Measurements from ENCODE around the gene FAM3B.

Gene FAM3B

DNA sequence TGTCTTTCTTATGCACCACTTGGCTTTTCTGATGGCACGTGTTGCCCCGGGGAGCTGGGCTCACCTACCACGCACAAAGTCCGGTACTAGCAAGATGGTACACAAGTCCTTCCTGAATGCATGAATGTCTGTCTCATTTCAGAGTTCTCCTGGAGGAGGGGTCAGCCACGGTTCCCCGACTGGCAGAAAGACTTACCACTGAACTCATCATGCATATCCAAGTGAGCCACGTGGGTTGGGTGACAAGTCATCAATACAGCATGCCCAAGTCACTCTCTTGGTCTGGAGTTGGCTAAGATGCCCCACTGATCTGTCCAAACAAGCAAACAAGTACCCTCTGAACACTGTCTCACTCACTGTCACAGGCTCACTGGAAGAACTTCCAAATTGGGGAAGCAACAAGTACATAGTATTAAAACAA, 80.9 kb downstream of the FAM3B start:
- DNase-seq (ENCODE audit: low read depth) = no peak

DNA sequence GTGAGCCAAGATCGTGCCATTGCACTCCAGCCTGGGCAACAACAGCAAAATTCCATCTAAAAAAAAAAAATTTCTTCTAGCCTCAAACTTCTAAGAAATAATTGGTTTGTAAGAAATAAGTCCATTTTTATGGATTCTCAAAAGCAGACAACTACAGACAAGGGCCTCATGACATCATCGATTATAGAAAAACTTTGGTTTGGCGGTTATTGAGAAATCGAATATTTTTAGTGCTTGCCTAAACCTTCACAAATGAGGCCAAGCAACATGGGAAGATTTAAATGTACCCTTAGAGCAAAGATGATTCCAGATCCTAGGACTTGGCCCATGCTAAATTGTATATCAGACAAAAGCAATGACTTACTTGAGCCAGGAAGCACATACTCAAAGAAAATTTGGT, 81.7 kb downstream of the FAM3B start:
- no peak for DNase-seq (ENCODE audit: low read depth)

DNA sequence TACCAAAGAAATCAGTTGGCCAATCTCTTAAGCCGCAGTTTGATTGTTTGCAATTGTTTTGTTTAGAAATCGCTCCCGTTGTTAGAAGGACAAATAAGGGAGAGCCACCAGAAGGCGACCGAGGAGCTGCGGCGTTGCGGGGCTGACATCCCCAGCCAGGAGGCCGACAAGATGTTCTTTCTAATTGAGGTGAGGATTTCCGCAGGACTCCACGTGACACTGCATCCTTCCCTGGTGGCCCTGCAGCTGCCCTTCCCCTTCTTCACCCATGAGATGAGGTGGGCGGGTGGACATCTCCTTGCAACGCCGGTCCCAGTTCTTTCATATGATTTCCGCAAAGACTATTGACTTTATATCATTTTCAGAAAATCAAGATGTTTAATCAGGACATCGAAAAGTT, 82.2 kb downstream of the FAM3B start:
- no peak for DNase-seq (ENCODE audit: low read depth)

DNA sequence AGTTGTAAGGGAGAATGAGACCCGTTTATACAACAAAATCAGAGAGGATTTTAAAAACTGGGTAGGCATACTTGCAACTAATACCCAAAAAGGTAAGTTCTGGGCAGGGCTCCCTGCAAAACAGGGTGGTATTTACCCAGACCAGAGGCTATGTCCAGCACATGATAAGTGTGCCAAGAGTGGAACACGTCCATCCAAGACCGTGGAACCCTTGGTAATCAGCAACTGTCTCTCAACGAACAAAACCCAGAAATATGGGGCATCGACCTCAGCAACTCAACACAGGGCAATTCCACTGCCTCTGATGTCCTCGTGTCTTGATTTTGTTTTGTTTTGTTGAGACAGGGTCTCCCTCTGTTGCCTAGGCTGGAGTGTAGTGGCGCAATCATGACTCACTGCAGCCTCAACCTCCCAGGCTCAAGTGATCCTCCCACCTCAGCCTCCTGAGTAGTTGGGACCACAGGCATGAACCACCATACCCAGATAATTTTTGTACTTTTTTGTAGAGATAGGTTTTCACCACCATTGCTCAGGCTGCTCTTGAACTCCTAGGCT, 82.7 kb downstream of the FAM3B start:
- DNase-seq (ENCODE audit: low read depth) = no peak

DNA sequence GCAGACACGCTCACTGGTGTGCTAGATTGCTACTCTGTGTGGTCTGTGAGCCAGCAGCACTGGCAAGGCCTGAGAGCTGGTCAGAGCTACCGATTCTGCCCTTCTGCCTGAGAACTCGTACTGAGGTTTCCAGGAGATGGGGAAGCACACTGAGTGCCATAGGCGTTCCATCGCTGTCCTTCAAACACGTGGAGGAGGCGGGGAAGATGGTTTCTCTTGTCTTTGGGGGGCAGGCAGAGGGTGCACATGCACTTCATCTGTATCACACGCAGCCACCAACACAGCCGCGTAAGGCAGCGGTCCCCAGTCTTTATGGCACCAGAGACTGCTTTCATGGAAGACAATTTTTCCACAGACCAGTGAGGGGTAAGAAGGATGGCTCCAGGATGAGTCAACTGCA, 85.6 kb downstream of the FAM3B start:
- DNase-seq (ENCODE audit: low read depth) = no peak

DNA sequence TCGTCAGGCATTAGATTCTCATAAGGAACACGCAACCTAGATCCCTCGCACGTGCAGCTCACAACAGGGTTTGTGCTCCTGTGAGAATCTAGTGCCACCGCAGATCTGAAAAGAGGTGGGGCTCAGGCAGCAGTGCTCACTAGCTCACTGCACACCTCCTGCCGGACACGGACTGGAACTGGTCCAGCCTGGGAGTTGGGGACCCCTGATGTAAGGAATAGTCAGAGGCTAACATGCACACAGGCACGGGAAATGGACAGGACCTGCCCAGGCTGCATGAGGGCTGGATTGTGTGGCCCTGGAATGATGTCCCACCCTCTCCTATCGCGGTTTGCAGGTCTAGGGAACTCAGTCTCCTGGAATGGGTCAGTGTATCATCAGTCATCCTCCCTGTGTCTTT, 86.2 kb downstream of the FAM3B start:
- no peak for DNase-seq (ENCODE audit: low read depth)

DNA sequence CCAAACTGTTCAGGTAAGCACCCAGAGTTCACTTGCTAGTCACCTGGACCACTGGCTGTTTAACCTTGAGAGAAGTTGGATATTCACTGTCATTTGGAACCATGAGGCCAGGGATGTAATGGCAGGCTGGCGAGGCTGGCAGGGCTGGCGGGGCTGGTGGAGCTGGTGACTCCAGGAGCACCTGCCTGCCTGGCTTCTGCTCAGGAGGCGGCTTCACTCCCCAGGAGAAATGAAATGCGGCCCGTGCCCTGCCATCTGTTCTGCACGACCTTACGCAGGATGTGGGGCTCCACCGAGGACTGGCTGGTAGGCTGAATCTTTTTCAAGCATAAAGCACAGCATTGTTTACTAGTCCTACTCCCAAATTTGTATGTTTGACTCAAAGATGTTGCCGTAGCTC, 86.7 kb downstream of the FAM3B start:
- no peak for DNase-seq (ENCODE audit: low read depth)

DNA sequence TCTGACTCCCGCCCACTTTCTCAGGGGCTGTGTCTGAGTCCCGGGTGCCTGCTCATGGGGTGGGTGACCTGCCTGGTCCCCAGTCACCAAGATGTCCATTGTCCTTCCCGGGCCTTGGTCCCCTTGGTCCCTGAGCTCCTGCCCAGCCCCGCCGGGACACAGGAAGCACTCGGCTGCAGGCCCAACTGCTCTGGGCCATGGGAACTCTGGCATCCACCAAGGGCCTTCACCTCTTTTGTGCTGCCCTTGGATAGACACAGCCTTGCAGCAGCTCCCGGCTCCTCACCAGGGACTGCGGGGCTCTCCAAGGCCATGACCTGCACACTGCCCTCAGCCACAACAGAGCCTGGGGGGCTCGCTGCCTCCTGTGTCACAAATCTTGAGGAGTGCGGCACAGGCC, 87.4 kb downstream of the FAM3B start:
- no peak for DNase-seq (ENCODE audit: low read depth)

DNA sequence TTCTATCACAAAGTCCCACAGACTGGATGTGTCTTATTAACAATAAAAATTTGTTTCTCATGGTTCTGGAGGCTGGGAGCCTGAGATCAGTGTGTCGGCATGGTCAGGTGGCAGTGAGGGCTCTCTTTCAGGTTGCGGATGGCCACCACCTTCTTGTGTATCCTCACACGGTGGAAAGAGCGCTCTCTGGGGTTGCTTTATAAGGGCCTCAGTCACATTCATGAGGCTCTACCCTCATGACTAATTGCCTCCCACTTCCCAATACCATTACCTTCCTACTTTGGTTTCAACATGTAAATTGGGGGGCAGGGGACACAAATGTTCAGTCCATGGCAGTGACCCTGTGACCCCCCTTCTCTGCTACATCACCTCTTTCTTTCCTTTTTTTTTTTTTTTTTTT, 88.7 kb downstream of the FAM3B start:
- DNase-seq (ENCODE audit: low read depth) = no peak

DNA sequence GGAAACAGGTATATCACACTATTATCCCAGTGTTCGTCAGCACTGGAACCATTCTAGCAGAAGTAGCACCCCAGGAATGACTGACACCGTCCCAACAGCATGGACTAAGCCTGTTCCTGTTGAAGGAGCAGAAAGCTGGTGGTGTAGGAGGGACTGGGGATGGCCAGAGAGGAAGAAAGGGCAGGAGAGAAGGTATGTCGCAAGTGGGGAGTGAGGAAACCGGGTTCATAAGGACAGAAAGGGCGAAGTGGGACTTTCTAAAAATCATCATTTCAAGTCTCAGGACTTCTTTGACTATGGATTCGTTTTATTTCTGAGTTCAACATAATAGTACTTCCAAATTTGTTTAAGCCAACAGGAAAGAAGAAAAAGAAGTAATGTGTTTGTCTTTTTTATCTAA, 89.7 kb downstream of the FAM3B start:
- DNase-seq (ENCODE audit: low read depth) = no peak

Measured in stimulated activated CD8-positive, alpha-beta memory T cell treated with anti-CD3 and anti-CD28 coated beads, Interleukin-15, amount 100 ng/mL, for 1 hour (primary cell).